Aorta (tissue), 5 donors: ENCODE results near the gene PSEN1. TPM values are rescaled to one million over a fixed set of nuclear protein-coding genes. Genes with fewer than 3 reads are reported as not detected.

Experiments
- ATAC-seq: fragments of 200-7000 bp; cut with Tn5 transposase; one replicate; pipeline ENCODE4 v1.9.1; 2022; ENCODE audit warnings: moderate library complexity; ENCODE audit not compliant: low FRiP score
- DNase-seq, 2 donors: peaks; one replicate each; pipeline ENCODE4 v3.0.0-alpha.2; 2020
- H3K27ac ChIP-seq, 2 donors: one replicate each; pipeline ENCODE4 v1.5.1; 2013; ENCODE audit warnings: low read length in 2 of 2, mild to moderate bottlenecking in 2 of 2, moderate library complexity in 2 of 2, control low read depth in 1 of 2, inconsistent platforms in 1 of 2, low read depth in 1 of 2
- H3K27me3 ChIP-seq, 2 donors: one replicate each; pipeline ENCODE4 v1.6.1; 2013; ENCODE audit warnings: control low read depth in 1 of 2, low read length in 1 of 2, mild to moderate bottlenecking in 1 of 2, moderate library complexity in 1 of 2; ENCODE audit not compliant: insufficient read depth in 2 of 2, control insufficient read depth in 1 of 2
- H3K36me3 ChIP-seq, 2 donors: one replicate each; pipeline ENCODE4 v1.6.1; 2013; ENCODE audit warnings: control low read depth in 1 of 2, low read length in 1 of 2, mild to moderate bottlenecking in 1 of 2; ENCODE audit not compliant: insufficient read depth in 2 of 2, control insufficient read depth in 1 of 2
- H3K4me1 ChIP-seq, 2 donors: one replicate each; pipeline ENCODE4 v1.6.1; 2013; ENCODE audit warnings: low read length in 2 of 2, control low read depth in 1 of 2, mild to moderate bottlenecking in 1 of 2, moderate library complexity in 1 of 2; ENCODE audit not compliant: insufficient read depth in 2 of 2, control insufficient read depth in 1 of 2
- H3K4me3 ChIP-seq, 2 donors: one replicate each; pipeline ENCODE4 v1.5.1; 2013; ENCODE audit warnings: low read length in 2 of 2, control low read depth in 1 of 2, mild to moderate bottlenecking in 1 of 2
- H3K9me3 ChIP-seq: one replicate; pipeline ENCODE4 v1.6.1; 2013; ENCODE audit warnings: mild to moderate bottlenecking, low read length; ENCODE audit not compliant: control insufficient read depth
- WGBS, 2 donors: extraction: QIAGEN DNeasy Blood & Tissue Kit; methylation state at CpG; one replicate each; pipeline ENCODE4 v1.1.7; 2013; 5-methylcytosine and 5-hydroxymethylcytosine counted together
- intact Hi-C, 2 donors: fragments of 100-400 bp; cut with DNase I; formaldehyde crosslinking; loops; one replicate each; pipeline versions ENCODE4 v1.14.2 to v1.15.0; 2022
- polyA plus RNA-seq, 2 donors: library from polyadenylated mRNA; stranded (reverse); fragments of 200-250 nt; gene quantifications; one replicate each; pipeline ENCODE4 v1.2.3, GENCODE V29; 2013
- total RNA-seq, 2 donors: library from RNA; stranded (reverse); fragmentation: NEBNext Ultra II Directional; extraction: Animal tissue kit (Norgen Biotek cat#: 25700); gene quantifications; one replicate each; pipeline ENCODE4 v1.2.1, GENCODE V29; 2021
- donor health status: healthy with polysubstance abuse.
- donor health status: Bipolar disorder and iron deficiency.
- donor health status: DM: no; HTN: no; CAD: no.
- donor health status: DM: no; HTN: no; CAD: no.
- donor health status: DM: yes; HTN: yes; CAD: no.

The PSEN1 gene
- total and polyA plus RNA-seq, 4 donors: 10.3 to 51.6 (median 32.4) TPM

DNA sequence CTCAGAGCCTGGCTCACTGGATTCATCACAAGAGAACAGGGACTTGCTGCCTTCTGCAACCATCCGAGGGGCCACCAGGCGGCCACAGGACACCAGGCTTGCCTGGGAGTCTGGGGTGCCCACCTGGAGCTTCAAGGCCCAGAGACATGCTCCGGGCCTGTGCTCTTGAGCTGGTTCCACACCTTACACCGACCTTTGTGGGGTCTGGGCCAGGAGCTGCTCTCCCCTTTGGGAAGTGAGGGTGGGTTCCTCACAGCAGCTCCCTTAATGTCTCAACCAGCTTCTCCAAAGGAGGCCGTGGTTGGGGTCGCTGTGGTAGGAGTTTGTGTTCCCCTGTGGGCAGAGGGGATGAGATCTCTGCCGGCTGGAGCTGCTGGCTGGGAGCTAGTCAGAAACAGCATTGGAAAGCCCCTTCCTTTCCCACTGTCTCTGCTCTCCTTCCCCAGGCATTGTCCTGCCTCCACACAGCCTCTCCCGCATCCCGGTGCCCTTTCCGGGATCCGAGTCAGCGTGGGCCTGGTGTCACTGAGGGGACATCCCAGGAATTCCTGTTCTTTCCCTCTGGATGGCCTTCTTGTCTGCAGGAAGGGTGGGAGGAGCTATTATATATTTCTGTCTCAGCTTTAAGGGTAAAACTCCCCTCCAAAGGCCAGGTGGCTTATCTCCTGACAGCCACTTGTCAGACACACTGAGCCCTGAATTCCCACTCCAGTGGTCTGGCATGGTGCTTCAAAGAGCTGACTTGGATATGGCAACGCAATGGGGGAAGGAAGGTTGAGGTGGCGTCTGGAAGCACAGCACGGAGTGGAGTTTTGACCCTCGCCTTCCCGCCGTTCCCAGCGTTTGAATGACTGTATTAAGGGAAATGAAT lies 95.9 kb downstream of the PSEN1 start:
- DNase-seq: peak in 1 of 2 donors; percentile 67
- H3K27ac ChIP-seq: no peak overlapping the region
- 72 to 79% methylated on average over 19 of the region's 19 CpGs for WGBS, 2 donors
- no peak overlapping the region for H3K4me3 ChIP-seq
- no peaks in the 10 kb centered on the region for H3K36me3 ChIP-seq
- no peaks in the 10 kb centered on the region for H3K9me3 ChIP-seq
- no peaks in the 10 kb centered on the region for H3K4me1 ChIP-seq
- ATAC-seq: no peak
- intact Hi-C loops: no loop called here
- H3K27me3 ChIP-seq: no peaks in the 10 kb centered on the region

DNA sequence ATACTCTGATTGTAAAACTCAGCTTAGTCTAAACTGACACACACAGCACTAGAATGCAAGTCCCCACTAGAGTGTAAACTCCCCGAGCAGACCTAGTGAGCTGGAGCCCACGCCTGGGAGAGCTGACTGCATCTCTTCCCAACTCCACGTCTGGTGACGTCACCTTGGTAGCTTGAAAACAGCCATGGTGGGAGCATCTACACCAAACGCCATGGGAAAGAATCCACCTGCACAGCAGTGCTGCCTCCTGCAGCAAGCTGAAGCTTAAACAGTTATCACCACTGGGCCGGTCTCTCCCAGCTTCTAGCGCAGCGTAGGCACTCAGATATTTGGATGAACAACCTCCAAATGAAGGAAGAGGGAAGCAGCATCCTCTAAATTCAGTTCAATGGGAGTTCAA lies 96.7 kb downstream of the PSEN1 start:
- Histone ChIP-seq H3K36me3 (no peaks in the 10 kb centered on the region), H3K4me1 (no peaks in the 10 kb centered on the region), H3K9me3 (no peaks in the 10 kb centered on the region), H3K27me3 (no peaks in the 10 kb centered on the region), H3K4me3 (no peak overlapping the region), H3K27ac (no peak overlapping the region)
- intact Hi-C loops: no loop called here
- 77% methylated on average over 8 of the region's 8 CpGs for WGBS, 2 donors
- DNase-seq (peak in 1 of 2 donors; percentile 51), ATAC-seq (no peak)

DNA sequence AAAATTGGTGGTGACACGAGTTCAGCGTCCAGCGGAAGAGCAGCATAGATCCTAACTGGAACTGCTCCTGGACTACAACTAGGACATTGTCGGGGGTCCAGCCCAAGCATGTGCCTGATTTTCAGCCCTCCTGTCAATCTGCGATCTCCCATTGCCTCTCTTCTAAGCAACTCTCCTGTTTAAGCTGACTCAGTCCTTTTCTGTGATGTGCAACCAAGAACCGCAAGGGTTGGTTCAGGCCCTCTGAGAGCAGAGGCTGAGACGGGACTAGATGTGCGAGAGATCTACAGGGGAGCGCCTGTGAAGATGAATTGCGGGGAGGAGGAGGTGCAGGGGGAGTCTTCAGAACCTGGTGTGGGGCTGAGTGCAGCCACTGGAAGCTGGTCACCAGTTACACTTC lies 97.3 kb downstream of the PSEN1 start:
- Histone ChIP-seq H3K4me3 (no peak overlapping the region), H3K4me1 (no peaks in the 10 kb centered on the region), H3K27me3 (no peaks in the 10 kb centered on the region), H3K9me3 (no peaks in the 10 kb centered on the region), H3K27ac (no peak overlapping the region), H3K36me3 (no peaks in the 10 kb centered on the region)
- 86 to 88% methylated on average over 10 of the region's 10 CpGs for WGBS, 2 donors
- intact Hi-C loops: no loop called here
- DNase-seq (peak in 1 of 2 donors; percentile 45), ATAC-seq (no peak)

DNA sequence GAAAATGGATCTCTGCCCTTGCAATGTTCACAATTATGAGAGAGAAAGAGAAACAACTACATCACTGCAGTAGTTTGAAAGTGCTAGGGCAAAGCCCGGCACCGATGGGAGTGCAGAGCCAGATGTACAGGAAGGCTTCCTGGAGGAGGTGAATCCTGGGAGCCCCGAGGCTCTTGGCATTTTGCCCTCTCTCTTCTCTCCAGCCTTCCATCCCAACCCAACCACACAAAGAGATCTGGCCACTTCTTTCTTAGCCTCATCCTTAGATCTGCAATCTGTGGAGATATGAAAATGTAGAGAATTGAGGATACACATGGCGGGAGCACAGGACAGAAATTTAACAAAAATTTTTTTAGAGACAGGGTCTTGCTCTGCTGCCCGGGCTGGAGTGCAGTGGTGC lies 97.7 kb downstream of the PSEN1 start:
- DNase-seq: peak in 1 of 2 donors; percentile 27
- 79 to 85% methylated on average over 5 of the region's 5 CpGs for WGBS, 2 donors
- Histone ChIP-seq H3K36me3 (no peaks in the 10 kb centered on the region), H3K4me1 (no peaks in the 10 kb centered on the region), H3K27me3 (no peaks in the 10 kb centered on the region), H3K27ac (no peak overlapping the region), H3K4me3 (no peak overlapping the region), H3K9me3 (no peaks in the 10 kb centered on the region)
- ATAC-seq: no peak
- intact Hi-C loops: no loop called here

DNA sequence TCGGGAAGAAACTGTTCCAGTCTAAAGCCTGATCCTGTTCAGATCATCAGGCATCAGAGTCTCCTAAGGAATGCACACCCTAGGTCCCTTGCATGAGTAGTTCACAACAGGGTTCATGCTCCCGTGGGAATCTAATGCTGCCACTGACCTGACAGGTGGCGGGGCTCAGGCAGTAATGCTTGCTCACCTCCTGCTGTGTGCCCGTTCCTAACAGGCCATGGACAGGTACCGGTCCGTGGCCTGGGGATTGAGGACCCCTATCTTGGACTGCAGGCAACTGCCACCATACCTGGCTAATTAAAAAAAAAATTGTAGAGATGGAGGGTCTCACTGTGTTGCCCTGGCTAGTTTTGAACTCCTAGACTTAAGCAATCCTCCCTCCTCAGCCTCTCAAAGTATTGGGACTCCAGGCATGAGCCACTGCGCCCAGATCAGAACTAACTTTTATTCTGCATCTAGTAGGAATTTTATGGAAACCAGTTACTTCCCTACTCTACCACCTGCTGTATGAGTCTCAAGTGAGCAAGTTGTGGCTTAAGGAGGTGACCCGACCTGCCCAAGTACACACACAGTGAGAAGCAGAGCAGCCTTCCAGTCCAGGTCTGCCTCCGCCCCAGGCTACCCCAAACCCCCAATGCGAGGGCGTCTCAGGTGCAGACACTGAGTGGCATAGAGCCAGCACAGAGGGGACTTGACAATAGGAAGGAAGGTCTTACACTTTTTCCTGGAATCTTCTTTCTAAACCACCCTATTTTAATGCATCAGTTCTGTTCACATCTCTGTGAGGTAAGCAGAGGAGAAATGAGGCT lies 98.5 kb downstream of the PSEN1 start:
- DNase-seq: peak in 1 of 2 donors; percentile 44
- no peak for ATAC-seq
- H3K27ac ChIP-seq: no peak overlapping the region
- no peak overlapping the region for H3K4me3 ChIP-seq
- H3K27me3 ChIP-seq: no peaks in the 10 kb centered on the region
- WGBS, 2 donors: 81 to 83% methylated on average over 11 of the region's 11 CpGs
- no peaks in the 10 kb centered on the region for H3K4me1 ChIP-seq
- no peaks in the 10 kb centered on the region for H3K36me3 ChIP-seq
- H3K9me3 ChIP-seq: no peaks in the 10 kb centered on the region
- intact Hi-C loops: no loop called here

DNA sequence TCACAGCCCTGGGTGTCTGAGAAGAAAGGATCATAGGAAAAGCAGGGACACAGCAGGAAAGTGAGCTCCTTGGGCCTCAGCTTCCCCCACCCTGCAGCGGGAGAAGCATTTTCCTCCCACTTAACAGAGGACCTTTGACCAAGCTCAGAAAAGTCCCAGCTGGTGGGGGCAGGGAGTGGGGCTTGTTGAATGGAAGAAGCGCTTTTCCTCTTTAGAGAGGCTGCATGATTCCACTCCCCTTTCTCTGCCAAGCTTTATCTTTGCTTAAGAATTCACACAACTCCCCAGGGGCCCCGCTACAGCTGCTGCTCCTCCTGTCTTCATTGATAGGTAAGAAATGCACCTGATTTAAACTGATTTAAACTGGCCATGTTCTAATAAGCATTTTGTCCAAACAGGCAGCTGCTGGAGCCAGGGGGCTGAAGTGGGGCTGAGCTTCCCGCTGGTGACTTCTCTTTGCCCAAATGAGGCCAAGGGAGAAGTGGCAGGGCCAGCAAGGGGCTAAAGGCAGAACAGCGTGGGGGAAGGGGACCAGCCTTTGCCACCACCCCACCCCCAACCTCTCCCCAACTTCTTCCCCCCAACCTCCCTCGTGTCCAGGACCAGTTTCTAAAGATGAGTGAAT lies 99.3 kb downstream of the PSEN1 start:
- intact Hi-C loops: no loop called here
- WGBS, 2 donors: 73 to 82% methylated on average over 6 of the region's 6 CpGs
- H3K36me3 ChIP-seq: no peaks in the 10 kb centered on the region
- H3K9me3 ChIP-seq: no peaks in the 10 kb centered on the region
- H3K27ac ChIP-seq: no peak overlapping the region
- no peak overlapping the region for H3K4me3 ChIP-seq
- H3K27me3 ChIP-seq: no peaks in the 10 kb centered on the region
- no peak for ATAC-seq
- H3K4me1 ChIP-seq: no peaks in the 10 kb centered on the region
- peak in 1 of 2 donors; percentile 63 for DNase-seq

DNA sequence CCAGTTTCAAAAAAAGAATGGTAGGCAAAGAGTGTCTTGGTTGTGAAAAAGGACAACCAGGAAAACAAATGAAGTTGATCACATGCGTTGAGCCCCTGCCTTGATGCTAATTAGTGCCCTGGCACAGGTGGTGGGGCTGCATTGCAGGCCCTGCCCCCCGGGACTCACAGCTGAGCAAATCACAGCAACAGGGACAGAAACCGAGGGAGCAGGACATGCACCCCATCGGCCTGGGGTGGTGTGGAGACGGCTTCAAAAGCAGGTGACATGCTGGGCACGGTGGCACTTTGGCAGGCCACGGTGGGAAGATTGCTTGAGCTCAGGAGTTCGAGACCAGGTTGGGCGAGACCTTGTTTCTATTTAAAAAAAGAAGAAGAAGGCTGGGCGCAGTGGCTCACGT lies 99.8 kb downstream of the PSEN1 start:
- Histone ChIP-seq H3K27me3 (no peaks in the 10 kb centered on the region), H3K9me3 (no peaks in the 10 kb centered on the region), H3K4me3 (no peak overlapping the region), H3K27ac (no peak overlapping the region), H3K4me1 (no peaks in the 10 kb centered on the region), H3K36me3 (no peaks in the 10 kb centered on the region)
- no peak for ATAC-seq
- DNase-seq: peak in 1 of 2 donors; percentile 56
- WGBS, 2 donors: 73 to 76% methylated on average over 11 of the region's 11 CpGs
- intact Hi-C loops: no loop called here

DNA sequence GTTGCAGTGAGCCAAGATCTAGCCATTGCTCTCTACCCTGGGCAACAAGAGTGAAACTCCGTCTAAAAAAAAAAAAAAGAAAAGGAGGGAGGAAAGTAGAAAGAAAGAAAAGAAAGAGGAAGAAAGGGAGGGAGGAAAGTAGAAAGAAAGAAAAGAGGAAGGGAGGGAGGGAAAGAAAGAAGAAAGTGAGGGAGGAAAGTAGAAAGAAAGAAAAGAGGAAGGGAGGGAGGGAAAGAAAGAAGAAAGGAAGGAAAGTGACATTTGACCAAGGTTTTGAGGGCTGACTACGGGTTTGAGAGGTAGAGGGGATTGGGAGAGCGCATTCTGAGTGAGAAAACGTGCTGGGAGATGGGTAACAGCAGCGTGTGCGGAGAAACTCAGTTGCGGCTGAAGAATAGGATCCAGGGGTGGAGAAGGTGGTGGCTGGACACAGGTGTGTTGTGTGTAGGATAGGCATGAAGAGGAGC lies 100.5 kb downstream of the PSEN1 start:
- intact Hi-C loops: no loop called here
- Histone ChIP-seq H3K4me3 (no peak overlapping the region), H3K36me3 (no peaks in the 10 kb centered on the region), H3K27ac (no peak overlapping the region), H3K9me3 (no peaks in the 10 kb centered on the region), H3K4me1 (no peaks in the 10 kb centered on the region), H3K27me3 (no peaks in the 10 kb centered on the region)
- 54 to 59% methylated on average over 7 of the region's 7 CpGs for WGBS, 2 donors
- no peak for ATAC-seq
- no peak for DNase-seq
